GM23248 (cell line): ENCODE measurements around the gene DMRT3. TPM values are rescaled to one million over a fixed set of nuclear protein-coding genes. Genes with fewer than 3 reads are reported as not detected.

Experiments used
- DNase-seq: peaks from one replicate; pipeline ENCODE4 v3.0.0-alpha.2; 2015
- H2AFZ ChIP-seq: fragments of 200-600 bp; sonication (generic); 2 replicates; pipeline ENCODE4 v1.6.1; 2016; ENCODE audit warnings: antibody characterized with exemption
- H3F3A ChIP-seq: fragments of 200-600 bp; sonication (generic); 2 replicates; pipeline ENCODE4 v1.6.1; 2016; ENCODE audit warnings: mild to moderate bottlenecking, antibody characterized with exemption, mixed run types; ENCODE audit not compliant: insufficient read depth
- H3K27ac ChIP-seq: fragments of 200-600 bp; sonication (generic); 2 replicates; pipeline ENCODE4 v1.5.1; 2016; ENCODE audit warnings: mild to moderate bottlenecking
- H3K27me3 ChIP-seq: fragments of 200-600 bp; sonication (generic); replicated peaks from 2 replicates; pipeline ENCODE4 v1.6.1; 2016; ENCODE audit warnings: mild to moderate bottlenecking; ENCODE audit not compliant: insufficient read depth
- H3K36me3 ChIP-seq: fragments of 200-600 bp; sonication (generic); 2 replicates; pipeline ENCODE4 v1.6.1; 2016; ENCODE audit warnings: low read depth, mild to moderate bottlenecking
- H3K4me1 ChIP-seq: fragments of 200-600 bp; sonication (generic); 2 replicates; pipeline ENCODE4 v1.6.1; 2016; ENCODE audit warnings: mild to moderate bottlenecking; ENCODE audit not compliant: insufficient read depth
- H3K4me2 ChIP-seq: fragments of 200-600 bp; sonication (generic); one replicate; pipeline ENCODE4 v1.6.1; 2016; ENCODE audit warnings: mild to moderate bottlenecking; ENCODE audit not compliant: unreplicated experiment
- H3K4me3 ChIP-seq: fragments of 200-600 bp; sonication (generic); 2 replicates; pipeline ENCODE4 v1.5.1; 2016; ENCODE audit warnings: mild to moderate bottlenecking
- H3K79me2 ChIP-seq: fragments of 200-600 bp; sonication (generic); 2 replicates; pipeline ENCODE4 v1.6.1; 2016; ENCODE audit warnings: mild to moderate bottlenecking; ENCODE audit not compliant: insufficient read depth
- H3K9ac ChIP-seq: fragments of 200-600 bp; sonication (generic); 2 replicates; pipeline ENCODE4 v1.6.1; 2016; ENCODE audit warnings: mild to moderate bottlenecking
- H3K9me2 ChIP-seq: fragments of 200-600 bp; sonication (generic); 2 replicates; pipeline ENCODE4 v1.6.1; 2016; ENCODE audit warnings: mixed run types, mild to moderate bottlenecking, moderate library complexity; ENCODE audit not compliant: insufficient read depth
- H3K9me3 ChIP-seq: fragments of 200-600 bp; sonication (generic); one replicate; pipeline ENCODE4 v1.6.1; 2017; ENCODE audit warnings: low read depth
- H4K20me1 ChIP-seq: fragments of 200-600 bp; sonication (generic); 2 replicates; pipeline ENCODE4 v1.6.0; 2016; ENCODE audit not compliant: insufficient read depth
- EZH2 ChIP-seq: fragments of 200-600 bp; sonication (generic); IDR thresholded peaks from 2 replicates; pipeline ENCODE4 v1.6.1; 2018; ENCODE audit warnings: antibody characterized with exemption, mild to moderate bottlenecking; ENCODE audit not compliant: insufficient read depth, poor library complexity, severe bottlenecking
- EZH2phosphoT487 ChIP-seq: fragments of 200-600 bp; sonication (generic); IDR thresholded peaks from 2 replicates; pipeline ENCODE4 v1.6.1; 2018; ENCODE audit warnings: antibody characterized with exemption, moderate library complexity, mild to moderate bottlenecking, low read depth; ENCODE audit not compliant: insufficient read depth
- whole genome bisulfite sequencing, 2 experiments: methylation state at CpG; one replicate each; pipeline ENCODE4 v1.1.6; 2015 to 2017; ENCODE audit warnings: low lambda C conversion rate in 2 of 2, low coverage in 1 of 2; ENCODE audit errors: missing lambda C conversion rate in 2 of 2; 5-methylcytosine and 5-hydroxymethylcytosine counted together
- in situ Hi-C: fragments of 300-500 bp; cut with MboI; formaldehyde crosslinking; loops from 2 replicates; pipeline ENCODE4 v1.15.0; 2020
- polyA plus RNA-seq: library from polyadenylated mRNA; unstranded; fragments of >200 nt; fragmentation: Nextera tagmentation; extraction: Ambion mirVana; gene quantifications from 2 replicates; pipeline ENCODE4 v1.2.1, GENCODE V29; 2016
- total RNA-seq: library from RNA; depleted of rRNA; stranded (reverse); fragments of >200 nt; shearing (Covaris generic); gene quantifications from 2 replicates; pipeline ENCODE4 v1.2.3, GENCODE V29; 2014

Gene DMRT3
- total and polyA plus RNA-seq, 2 experiments from 2014 or later = not detected

DNA sequence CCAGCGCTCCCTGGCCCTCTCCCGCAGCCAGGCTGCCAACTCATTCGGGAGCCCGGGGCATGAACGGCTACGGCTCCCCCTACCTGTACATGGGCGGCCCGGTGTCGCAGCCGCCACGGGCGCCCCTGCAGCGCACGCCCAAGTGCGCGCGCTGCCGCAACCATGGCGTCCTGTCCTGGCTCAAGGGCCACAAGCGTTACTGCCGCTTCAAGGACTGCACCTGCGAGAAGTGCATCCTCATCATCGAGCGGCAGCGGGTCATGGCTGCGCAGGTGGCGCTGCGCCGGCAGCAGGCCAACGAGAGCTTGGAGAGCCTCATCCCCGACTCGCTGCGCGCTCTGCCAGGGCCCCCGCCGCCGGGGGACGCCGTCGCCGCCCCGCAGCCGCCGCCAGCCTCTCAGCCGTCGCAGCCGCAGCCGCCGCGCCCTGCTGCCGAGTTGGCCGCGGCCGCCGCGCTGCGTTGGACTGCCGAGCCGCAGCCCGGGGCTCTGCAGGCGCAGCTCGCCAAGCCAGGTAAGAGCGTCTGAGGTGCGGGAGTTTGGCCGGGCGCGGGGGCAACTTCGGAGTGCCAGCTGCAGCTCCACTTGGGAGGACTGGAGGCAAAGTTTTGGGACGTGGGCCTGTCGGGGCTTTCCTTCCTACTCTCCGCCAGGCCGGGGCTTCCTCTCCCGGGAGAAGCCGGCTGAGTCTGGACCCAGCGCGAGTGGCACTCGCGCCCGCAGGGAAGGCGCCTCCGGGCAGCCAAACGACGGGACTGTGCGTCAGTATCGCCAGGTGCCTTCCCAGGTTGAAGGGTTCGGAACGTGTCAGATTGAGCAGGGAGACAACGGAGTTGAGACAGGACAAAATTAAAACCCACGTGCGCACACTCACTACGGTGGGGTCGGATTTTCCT is 735 bp downstream of the DMRT3 start:
- Histone ChIP-seq H3K27ac (no peak overlapping the region), H4K20me1 (no peaks in the 10 kb centered on the region), H3K36me3 (no peaks in the 10 kb centered on the region), H3K79me2 (no peaks in the 10 kb centered on the region), H3K9me2 (no peaks in the 10 kb centered on the region), H3K4me2 (no peak overlapping the region), H3K9me3 (no peaks in the 10 kb centered on the region), H3K27me3 (peaks cover 85% of the 10 kb centered on the region), H3K4me1 (no peaks in the 10 kb centered on the region), H3F3A (no peaks in the 10 kb centered on the region), H3K4me3 (no peak overlapping the region), H2AFZ (no peak overlapping the region), H3K9ac (no peak overlapping the region)
- no peak for DNase-seq
- WGBS, 2 experiments = 12 to 20% methylated on average over 45 to 74 of the region's 92 CpGs
- TF ChIP-seq EZH2phosphoT487 (0 out of 2 replicates have a peak, but pooled peaks have one; percentile 48), EZH2 (no peak)
- in situ Hi-C loops = loop anchor here (25.0 kb wide), 1 partner anchor 365 kb away; no protein-coding TSS in a partner anchor

DNA sequence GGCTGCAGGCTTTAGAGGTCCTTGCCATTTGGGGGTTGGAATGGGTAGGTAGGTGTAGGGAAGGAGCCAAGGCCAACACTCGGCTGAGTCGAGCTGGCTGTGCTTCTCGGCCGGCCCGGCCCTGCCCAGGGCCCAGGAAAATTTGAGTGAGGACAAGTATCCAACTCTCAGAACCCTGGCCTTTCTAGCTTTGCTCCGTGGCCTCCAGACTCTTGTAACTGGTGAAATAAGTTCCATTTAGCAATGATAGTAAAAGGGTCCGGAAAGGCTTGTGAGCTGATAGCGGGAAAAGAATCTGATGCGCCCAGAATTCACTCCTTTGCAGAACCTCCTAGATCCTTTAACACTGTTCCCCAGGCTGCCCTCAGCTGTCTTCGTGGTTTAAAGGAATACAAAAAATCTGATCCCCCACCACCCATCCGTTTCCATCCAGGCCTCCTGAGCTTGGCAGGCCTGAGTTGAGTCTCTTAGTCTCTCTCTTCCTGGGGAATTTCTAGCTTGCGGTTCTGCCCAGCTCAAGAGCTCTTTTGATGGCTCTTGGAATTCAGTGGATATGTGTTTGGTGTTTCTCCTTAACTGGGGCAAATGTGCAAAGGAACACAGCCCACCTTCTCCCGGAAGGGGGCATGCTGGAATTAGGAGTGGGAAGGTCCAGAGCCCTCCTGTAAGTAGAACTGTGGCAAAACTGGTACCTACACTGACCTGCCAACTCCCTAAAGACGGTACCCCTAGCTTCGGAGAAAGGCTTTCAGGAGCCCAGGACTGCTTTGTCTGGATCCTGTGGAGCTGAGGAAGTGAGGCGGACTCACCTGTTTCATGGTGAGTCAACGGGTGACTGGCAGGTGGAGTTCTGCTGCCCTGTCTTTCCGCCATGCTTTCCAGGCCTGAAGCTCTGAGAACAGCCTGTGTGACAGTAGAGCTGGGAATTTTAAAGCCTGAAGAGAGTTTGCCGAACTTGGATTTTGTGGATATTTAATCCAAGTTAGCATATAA is 1.7 kb downstream of the DMRT3 start:
- 60 to 64% methylated on average over 19 of the region's 19 CpGs for WGBS, 2 experiments
- Histone ChIP-seq H3K27ac (no peak overlapping the region), H3K9me2 (no peaks in the 10 kb centered on the region)

DNA sequence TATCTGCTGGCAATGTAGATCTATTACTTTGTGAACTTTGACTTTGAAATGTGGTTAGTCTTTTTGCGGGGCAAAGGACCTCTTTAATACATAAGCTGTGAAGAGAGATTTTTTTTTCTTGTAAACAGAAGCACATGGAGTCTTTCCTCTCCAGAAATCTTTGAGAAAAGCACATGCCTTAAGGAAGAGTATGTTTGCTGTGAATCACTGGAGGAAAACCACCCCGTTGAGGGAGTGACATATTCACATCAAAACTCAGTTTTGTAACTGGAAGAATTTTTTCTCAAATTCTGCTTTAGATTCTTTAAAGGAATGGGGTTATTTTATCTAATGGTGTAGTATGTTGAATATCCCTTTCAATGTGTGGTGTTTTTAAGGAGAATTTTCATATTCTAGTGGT is 3.5 kb downstream of the DMRT3 start:
- Histone ChIP-seq H3K4me3 (no peak overlapping the region), H3K4me2 (no peak overlapping the region), H3K79me2 (no peaks in the 10 kb centered on the region), H3K27me3 (peaks cover 80% of the 10 kb centered on the region), H3K9me2 (no peaks in the 10 kb centered on the region), H3K4me1 (no peaks in the 10 kb centered on the region), H3K9ac (no peak overlapping the region), H3K9me3 (no peaks in the 10 kb centered on the region), H3K36me3 (no peaks in the 10 kb centered on the region), H4K20me1 (no peaks in the 10 kb centered on the region), H2AFZ (no peak overlapping the region), H3K27ac (no peak overlapping the region), H3F3A (no peaks in the 10 kb centered on the region)
- no peak for DNase-seq
- WGBS, 2 experiments = 11 to 17% methylated on average over 2 of the region's 2 CpGs
- in situ Hi-C loops = loop anchor here (25.0 kb wide), 1 partner anchor 368 kb away; no protein-coding TSS in a partner anchor
- TF ChIP-seq EZH2 = no peak
- TF ChIP-seq EZH2phosphoT487 = no peak

More for the DNA sequence above, 1.7 kb downstream of the DMRT3 start:
- in situ Hi-C loops = loop anchor here (25.0 kb wide), 1 partner anchor 366 kb away; no protein-coding TSS in a partner anchor
- Histone ChIP-seq H4K20me1 (no peaks in the 10 kb centered on the region), H3K9me3 (no peaks in the 10 kb centered on the region), H3K27me3 (peaks cover 84% of the 10 kb centered on the region), H3K9ac (no peak overlapping the region), H3K4me1 (no peaks in the 10 kb centered on the region), H3K79me2 (no peaks in the 10 kb centered on the region), H3K36me3 (no peaks in the 10 kb centered on the region), H2AFZ (no peak overlapping the region), H3K4me3 (no peak overlapping the region), H3K4me2 (no peak overlapping the region), H3F3A (no peaks in the 10 kb centered on the region)
- DNase-seq = no peak
- TF ChIP-seq EZH2phosphoT487 (no peak), EZH2 (no peak)

DNA sequence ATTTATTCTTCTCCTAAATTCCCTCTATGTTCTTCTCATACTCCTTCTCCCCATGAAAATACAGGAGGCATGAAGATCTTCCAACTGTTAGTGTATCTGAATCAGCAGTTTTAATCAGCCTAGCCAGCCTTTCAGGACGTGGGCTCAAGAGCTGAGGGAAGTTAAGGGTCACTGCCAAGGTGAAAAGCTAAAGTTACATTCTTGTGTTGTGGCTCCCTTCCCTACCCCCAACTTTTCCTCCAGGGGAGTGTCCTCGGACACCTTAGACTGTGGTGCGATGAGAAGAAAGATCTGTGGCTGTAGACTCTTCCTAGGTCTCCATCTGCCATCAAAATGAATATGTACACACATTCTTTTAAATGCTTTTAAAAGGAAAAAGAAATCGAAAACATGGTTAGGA is 4.2 kb downstream of the DMRT3 start:
- no peak overlapping the region for H3K4me3 ChIP-seq
- no peaks in the 10 kb centered on the region for H3K9me2 ChIP-seq
- in situ Hi-C loops = loop anchor here (25.0 kb wide), 1 partner anchor 368 kb away; no protein-coding TSS in a partner anchor
- peaks cover 80% of the 10 kb centered on the region for H3K27me3 ChIP-seq
- no peak for DNase-seq
- H3K36me3 ChIP-seq = no peaks in the 10 kb centered on the region
- no peak overlapping the region for H3K27ac ChIP-seq
- no peaks in the 10 kb centered on the region for H4K20me1 ChIP-seq
- no peaks in the 10 kb centered on the region for H3F3A ChIP-seq
- no peak overlapping the region for H2AFZ ChIP-seq
- H3K9ac ChIP-seq = no peak overlapping the region
- H3K79me2 ChIP-seq = no peaks in the 10 kb centered on the region
- TF ChIP-seq EZH2phosphoT487 = no peak
- TF ChIP-seq EZH2 = no peak
- no peaks in the 10 kb centered on the region for H3K9me3 ChIP-seq
- H3K4me1 ChIP-seq = no peaks in the 10 kb centered on the region
- 2 to 3% methylated on average over 4 of the region's 4 CpGs for WGBS, 2 experiments
- no peak overlapping the region for H3K4me2 ChIP-seq
